Amniotic stem cell (primary cell): Measurements from ENCODE around the gene CABP4.
"Not testable (repeated sequence)": the region's sequence is repeated elsewhere in the genome, so short reads cannot be mapped to it uniquely, and the experiment has no call there.

ENCODE experiments used
- DNase-seq: peaks from one replicate; lab custom pipeline; 2025; lab: John Stamatoyannopoulos, UW

CABP4 gene

DNA sequence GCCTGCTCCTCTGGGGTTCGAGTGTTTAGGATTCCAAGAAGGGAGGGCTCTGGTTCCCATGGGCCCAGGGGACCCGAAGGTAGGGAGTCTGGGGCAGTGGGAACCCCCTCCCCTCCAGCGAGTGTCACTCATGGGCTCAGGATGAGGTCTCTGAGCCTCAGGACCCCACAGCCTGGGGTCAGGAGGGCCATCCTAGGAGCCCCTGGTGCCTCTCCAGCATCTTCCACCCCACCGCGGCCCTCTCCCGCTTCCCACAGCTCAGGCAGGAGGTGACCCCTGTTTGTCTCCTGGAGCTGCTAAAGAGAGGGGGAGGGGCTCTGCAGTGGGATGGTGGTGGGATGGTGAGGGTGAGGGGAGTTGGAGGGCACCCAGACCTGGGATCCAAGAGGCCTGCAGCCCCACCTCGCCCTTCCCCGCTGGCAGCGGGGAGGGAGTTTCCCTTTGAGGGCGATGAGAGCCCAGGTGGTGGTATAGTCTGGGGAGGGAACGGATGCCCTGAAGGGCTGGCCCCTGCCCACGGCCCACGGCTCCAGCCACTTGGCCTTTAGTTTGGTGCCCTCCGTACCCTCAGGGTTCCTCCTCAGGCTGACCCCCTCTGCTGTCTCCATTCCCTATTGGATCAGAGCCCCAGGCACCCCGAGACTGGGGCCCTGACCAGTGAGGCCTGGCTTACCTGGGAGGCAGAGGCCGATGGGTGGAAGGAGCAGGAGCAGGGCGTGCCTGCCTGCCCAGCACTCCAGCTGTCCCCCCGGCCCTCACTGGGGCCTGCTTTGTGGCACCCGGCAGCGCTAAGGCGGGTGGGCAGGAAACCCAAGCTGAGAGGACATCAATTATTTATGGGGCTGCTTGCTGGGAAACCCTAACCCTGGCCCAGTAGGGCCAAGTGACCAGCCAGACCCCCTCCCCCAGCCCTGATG lies 1.1 kb upstream of the CABP4 start:
- no peak for DNase-seq

DNA sequence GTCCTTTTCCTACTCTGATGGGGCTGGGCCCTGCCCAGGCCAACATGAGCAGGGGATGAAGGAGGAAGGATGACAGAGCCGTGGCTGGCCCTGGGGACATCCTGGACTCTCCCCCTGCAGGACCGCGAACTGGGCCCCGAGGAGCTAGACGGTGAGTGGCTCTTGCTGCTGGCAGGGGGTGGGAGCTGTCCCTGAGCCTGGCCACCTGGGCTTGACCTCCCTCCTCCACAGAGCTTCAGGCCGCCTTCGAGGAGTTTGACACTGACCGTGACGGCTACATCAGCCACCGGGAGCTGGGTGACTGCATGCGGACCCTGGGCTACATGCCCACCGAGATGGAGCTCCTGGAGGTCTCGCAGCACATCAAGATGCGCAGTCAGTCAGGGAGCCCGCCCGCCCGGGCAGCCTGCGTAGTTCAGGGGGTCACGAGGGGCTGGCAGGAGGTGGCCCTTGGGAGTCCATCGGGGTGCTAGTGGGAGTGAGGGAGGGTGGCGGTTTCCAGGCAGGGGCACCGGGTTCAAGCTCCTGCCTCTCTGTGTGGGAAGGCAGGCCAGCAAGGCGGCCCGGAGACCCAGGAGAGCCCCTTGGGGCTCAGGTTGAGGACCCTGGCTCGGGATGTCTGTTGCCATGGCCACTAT lies 1.0 kb downstream of the CABP4 start:
- no peak for DNase-seq

DNA sequence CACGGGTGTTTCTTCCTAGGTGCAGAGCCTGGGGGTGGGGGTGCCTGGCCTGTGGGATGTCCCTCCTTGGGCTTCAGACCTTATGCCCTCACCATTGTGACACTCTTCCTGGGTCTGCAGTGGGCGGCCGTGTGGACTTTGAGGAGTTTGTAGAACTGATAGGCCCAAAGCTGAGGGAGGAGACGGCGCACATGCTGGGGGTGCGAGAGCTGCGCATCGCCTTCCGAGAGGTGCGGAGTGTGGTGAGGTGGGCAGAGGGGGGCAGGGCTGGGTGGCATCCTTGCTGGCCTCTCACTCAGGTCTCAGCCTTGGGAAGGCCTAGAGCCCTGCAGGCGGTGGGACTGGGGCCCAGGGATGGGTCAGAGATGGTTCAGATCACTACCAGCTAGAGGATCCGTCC lies 2.3 kb downstream of the CABP4 start:
- DNase-seq = no peak

DNA sequence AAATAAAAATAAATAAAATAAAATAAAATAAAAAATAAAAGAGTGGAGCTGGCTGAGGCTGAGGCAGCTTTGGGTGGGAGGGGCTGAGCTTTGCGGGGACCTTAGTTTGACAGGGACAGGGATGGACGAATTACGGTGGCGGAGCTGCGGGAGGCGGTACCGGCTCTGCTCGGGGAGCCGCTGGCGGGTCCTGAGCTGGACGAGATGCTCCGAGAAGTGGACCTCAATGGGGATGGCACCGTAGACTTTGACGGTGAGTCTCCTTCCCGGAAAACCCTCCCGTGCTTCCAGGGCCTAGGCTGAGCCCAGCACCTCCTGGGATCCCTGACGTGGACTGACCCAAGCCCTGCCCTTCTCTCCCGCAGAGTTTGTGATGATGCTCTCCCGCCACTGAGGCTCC lies 3.1 kb downstream of the CABP4 start:
- DNase-seq = no peak

DNA sequence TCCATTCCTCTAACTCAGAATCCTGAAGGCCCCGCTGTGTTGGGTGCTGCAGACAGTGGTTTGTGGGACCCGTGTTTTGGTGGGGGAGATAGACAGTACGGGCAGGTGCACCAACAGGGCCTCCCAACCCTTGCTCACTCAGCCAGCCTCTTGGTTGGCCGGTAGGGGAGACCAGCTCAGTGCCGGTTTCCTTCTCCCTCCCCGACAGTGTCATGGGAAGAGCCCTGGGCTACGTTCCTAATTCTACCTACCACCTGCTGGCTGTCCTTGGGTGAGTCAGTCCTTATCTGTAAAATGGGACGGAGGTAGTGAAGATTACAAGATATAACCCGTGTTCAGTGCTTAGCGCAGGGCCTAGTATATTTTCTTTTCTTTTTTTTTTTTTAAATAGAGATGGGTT lies 8.0 kb downstream of the CABP4 start:
- DNase-seq = no peak

DNA sequence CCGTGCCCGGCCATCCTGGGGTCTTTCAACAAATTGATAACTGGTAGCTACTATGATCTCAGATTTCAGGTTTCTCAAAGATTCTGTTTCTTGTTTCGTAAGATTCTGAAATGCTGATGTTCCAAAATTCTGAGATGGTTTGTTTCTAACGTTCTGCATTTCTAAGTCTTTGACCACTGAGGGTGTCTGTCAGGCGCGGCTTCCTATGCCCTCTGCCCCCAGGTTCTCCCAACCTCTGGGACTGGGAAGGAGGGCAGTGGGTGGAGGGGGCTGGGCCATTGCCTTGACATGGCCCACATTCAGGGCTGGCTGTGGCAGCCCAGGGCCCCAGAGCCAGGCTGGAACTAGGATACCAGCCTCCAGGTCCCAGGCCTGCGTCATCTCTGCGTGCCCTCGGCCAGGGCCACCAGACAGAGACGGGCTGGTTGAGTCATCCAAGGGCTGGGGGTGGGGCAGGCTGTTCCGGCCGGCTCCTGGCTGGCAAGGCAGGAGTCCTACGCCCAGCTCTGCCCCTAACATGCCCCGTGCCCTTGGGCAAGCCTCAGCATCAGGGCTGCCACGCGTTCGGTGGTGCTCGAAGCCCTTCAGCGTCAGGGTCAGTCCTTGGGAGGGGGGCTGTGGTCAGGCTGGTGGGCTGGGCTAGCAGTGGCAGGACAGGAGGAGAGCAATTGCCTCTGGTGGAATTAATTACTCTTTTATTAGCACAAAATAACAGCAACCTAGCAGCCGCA lies 8.7 kb downstream of the CABP4 start:
- no peak for DNase-seq

DNA sequence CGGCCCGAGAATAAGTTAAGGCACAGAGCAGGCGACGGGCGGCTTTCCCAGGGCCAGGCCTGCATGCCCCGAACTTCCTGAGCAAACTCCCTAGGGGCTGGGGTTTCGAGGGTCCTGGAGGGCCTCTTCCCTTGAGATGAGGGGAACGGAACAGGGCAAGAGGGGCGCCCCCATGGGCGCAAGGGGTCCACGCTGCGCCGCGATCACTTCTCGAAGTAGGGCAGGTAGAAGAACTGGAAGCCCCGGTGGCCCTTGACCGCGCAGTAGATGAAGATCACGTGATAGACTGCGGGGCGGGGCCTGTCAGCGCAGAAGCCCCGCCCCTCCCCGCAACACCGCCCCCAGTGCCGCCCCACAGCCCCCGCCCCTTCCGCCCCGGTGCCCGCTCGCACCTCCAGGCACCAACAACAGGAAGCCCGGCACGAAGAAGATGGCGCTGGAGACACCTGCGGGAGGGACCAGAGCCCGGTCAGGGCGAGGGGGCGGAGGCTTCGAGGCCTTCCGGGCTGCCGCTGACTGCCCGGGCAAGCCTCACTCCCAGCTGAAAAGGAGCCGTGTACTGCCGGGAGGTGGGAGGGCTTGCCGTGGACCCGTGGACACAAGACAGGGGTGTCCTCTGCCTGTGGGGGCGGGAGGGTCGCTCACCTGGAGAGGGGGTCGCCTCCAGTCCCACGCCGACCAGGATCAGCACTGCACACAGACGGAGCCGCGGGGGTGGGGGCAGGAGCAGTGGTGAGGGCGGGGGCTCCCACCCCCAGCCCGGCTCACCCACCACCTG lies 9.4 kb downstream of the CABP4 start:
- no peak for DNase-seq

DNA sequence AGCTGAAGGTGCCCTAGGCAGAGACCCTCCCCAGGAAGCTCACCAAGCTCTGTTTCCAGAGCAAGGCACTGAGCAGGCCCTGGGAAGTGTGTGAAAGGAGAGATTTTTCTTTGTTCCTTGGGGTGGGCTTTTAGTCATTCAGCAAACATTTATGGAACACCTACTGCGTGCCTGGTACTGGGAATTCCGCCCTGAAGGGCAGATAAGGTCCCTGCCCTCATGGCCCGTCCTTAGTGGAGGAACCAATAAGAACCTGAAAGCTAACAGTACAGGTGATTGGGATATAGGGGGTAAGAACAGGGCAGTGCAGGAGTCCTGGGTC lies 10.0 kb downstream of the CABP4 start:
- DNase-seq = no peak

DNA sequence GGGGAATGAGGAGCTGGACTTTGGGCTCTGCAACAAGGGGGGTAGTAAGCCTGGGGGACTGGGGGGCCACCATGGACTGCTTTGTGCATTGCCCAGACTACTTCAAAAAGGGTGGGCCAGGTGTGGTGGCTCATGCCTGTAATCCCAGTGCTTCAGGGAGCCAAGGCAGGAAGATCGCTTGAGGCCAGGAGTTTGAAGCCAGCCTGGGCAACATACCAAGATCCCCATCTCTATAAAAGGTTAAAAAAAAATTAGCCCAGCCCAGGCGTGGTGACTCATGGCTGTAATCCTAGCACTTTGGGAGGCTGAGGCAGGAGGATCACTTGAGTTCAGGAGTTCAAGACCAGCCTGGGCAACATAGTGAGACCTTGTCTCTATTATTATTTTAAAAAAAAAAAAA lies 10.4 kb downstream of the CABP4 start:
- not testable (repeated sequence) for DNase-seq

DNA sequence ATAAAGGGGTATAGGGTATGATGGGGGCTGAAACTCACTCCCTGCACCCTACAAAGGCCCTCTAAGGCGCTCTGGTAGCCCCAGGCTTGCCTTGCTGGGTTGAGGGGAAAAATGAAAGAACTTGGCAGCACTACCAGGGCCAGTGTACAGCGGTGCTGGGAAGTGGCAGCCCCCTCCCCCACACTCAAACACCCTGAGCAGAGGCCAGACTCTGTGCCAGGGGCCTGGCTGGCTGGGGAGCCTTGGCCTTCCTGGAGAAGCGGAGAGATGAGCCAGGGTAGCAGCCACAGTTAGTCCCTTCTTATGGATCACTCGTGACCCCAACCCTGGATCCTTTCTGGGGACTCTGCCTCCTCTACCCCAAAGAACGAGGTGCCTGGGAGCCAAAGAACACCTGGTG lies 11.2 kb downstream of the CABP4 start:
- DNase-seq = no peak

DNA sequence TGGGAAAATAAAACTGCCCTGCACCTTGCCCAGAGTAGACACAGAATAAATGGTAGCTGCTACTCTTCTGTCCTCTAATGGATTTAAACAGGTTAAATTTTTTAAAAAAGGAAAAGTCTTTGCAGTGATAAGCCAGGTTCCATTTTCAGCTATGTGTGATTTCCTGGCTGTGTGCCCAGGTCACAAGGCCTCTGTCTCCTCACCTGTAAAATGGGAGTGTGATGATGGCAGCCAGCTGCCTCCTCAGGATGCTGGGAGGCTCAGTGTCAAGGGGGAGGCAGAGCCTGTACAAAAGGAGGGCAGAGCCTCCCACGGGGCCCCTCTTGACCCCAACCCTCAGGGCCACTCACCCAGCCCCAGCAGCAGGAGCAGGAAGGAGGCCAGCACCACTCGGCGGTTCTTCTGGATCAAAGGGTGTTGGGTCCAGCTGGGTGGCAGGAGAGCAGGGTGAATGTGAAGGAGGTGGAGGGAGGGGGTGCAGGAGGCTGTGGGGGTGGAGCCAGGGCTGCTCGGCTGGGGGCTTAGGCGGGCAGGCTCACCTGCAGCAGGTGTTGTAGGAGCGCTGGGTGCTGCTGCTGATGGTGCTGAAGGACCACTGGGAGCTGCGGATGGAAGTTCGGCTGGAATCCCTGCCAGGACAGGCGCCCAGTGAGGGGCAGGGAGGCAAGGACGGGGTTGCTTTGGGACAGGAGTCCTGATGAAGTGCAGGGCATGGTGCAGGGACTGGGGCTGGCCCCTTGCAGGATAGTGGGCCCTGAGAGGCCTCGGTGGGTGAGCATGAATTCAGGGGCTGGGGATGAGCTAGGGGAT lies 12.0 kb downstream of the CABP4 start:
- no peak for DNase-seq

DNA sequence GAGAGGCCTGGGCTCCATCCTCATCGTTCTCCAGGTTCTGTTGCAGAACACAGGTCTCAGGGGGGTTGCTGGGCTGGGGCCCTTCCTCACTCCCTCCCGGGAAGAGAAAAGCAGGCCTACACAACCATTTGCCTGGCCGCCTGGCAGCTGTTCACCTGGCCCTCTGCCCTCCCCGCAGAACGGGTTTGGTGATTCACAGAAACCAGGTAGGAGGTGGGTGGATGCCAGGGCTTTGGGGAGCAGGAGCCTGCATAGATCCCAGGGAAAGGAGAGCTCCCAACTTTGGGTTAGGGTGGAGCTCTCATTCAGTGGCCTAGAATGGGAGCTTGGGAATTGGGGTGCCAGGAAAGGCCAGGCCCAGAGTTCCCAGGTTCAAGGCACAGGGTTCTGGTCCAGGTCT lies 12.9 kb downstream of the CABP4 start:
- DNase-seq = no peak

DNA sequence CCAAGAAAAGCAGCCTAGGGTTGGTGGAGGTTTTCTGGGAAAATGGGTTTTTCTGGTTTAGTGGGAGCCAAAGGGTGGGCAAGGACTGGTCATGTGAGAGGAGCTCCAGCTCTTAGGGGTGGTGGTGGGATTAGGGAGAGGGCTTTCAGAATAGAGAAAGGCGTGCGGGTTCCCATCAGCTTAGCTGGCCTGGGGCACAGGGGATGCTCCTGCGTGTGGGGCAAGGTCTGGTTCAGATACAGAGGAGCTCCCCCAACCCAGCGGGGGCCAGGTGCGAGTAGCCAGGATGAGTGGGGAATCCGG lies 13.3 kb downstream of the CABP4 start:
- no peak for DNase-seq

DNA sequence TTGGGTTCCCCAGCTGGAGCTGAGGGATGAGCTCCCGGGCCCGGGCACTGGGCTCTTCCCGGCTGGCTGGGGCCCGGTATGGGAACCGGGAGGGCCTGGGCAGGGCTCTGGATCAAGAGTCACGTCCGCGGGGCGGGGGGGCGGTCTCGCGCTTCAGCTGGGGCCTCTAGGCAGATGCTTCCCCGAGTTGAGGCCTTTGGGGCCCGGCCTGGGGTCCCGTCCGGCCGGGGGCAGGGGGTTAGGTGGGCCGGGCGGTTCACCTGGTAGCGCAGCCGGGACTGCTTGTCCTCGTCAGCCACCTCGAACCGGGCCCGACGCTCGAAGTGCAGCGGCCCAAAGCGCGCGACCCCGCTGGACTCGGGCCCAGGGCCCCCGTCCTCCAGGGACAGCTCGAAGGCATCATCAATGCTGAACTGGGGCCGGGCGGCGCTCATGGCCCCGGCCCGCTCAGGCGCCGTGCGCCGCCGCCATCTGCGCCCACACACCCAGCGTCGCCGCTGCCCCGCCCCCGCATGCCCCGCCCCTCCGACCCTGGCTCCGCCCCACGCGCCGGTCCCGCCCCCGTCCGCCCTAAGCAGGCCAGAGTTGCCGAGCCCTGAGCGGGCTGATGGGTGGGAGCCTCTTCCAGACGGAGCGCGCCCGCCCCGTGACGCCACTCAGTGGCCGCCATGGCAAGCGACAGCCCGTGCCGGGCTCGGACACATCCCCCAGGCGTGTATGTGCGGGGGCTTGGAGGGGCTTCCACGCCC lies 13.8 kb downstream of the CABP4 start, which contains the start of gene TMEM134:
Gene TMEM134, minus strand, starts transcription at position 493 of the 749 bp plus-strand sequence. Its CDS starts 59 bp downstream, at position 434.
- DNase-seq = peak; percentile 87

DNA sequence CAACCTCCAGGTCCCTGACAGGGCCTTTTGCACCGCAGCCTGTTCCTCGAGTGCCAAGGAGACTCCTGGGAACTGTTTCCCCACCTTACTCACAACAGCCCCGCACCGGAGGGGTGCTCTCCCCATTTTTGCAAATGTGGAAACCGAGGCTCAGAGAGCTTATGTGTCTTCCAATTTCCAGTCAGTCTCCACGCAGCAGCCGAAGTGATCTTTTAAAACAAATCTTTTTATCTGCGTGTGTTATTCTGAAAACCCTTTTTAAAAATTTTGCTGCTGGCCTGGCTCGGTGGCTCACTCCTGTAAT lies 14.3 kb downstream of the CABP4 start:
- no peak for DNase-seq

DNA sequence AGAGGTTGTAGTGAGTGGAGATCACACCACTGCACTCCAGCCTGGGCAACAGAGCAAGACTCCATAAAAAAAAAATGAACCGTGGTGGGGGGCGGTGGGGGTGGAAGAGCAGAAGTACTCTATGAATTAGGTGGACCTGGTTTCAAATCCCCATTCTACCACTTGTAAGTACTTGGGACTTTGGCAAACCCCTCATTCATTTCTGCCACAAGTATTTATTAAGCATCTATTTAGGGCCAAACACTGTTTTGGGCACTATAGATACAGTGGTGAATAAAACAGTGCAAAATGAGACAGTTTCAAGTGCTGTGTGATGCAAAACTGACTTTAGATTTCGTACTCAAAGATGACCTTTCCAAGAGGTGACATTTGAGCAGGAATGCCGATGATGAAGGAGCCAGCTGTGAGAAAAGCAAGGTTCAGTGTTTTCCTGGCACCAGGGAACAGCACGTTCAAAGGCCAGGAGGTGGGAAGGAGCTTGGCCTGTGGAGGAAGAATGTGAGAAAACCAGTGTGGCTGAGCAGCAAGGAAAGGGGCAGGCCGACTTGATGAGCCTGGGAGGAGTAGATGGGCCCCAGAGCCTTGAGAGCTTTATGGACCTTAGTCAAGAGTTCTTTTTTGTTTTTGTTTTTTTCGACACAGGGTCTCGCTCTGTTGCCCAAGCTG lies 15.3 kb downstream of the CABP4 start:
- DNase-seq = no peak

DNA sequence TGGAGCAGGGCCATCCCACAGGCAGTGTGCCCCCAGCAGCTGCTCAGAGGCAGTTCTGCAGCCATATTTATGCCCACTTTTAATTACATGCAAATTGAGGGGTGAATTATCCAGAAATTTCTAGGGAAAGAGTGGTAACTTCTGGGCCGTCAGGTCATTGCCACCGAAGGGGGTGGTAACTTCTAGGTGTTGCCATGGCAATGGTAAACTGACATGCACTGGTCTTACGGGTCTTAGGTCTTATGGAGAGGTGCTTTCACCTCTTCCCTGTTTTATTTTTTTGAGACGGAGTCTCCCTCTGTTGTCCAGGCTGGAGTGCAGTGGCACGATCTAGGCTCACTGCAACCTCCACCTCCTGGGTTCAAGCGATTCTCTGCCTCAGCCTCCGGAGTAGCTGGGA lies 17.7 kb downstream of the CABP4 start:
- DNase-seq = no peak

DNA sequence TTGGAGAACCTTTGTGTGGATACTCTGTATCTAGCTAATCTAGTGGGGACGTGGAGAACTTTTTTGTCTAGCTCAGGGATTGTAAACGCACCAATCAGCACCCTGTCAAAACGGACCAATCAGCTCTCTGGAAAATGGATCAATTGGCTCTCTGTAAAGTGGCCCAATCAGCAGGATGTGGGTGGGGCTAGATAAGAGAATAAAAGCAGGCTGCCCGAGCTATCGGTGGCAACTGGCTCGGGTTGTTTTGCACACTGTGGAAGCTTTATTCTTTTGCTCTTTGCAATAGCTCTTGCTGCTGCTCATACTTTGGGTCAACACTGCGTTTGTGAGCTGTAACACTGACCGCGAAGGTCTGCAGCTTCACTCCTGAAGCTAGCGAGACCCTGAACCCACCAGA lies 21.5 kb downstream of the CABP4 start:
- DNase-seq = not testable (repeated sequence)

DNA sequence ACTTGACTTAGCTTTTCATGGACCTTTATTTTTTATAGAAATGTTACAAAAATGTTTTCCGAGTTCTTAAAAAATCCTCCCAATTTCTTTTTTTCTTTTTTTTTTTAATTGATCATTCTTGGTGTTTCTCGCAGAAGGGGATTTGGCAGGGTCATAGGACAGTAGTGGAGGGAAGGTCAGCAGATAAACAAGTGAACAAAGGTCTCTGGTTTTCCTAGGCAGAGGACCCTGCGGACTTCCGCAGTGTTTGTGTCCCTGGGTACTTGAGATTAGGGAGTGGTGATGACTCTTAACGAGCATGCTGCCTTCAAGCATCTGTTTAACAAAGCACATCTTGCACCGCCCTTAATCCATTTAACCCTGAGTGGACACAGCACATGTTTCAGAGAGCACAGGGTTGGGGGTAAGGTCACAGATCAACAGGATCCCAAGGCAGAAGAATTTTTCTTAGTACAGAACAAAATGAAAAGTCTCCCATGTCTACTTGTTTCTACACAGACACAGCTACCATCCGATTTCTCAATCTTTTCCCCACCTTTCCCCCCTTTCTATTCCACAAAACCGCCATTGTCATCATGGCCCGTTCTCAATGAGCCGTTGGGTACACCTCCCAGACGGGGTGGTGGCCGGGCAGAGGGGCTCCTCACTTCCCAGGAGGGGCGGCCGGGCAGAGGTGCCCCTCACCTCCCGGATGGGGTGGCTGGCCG lies 22.3 kb downstream of the CABP4 start:
- DNase-seq = not testable (repeated sequence)
